ENCODE results near the gene ELMOD1. TPM values are rescaled to one million over a fixed set of nuclear protein-coding genes. Genes with fewer than 3 reads are reported as not detected.

ELMOD1 gene
- total RNA-seq, 4 donors from 2014 or later = 8.9 TPM; not detected in 3

GRCh38 chr11:107593951-107594350, 3.0 kb downstream of the ELMOD1 start:
- Histone ChIP-seq H3K9me3 (no peaks in the 10 kb centered on the region), H3K27me3 (no peaks in the 10 kb centered on the region), H3K4me3 (no peak overlapping the region), H3K4me1 (peaks cover 0 to 3% of the 10 kb centered on the region in 2 donors), H3K36me3 (no peaks in the 10 kb centered on the region), H3K27ac (no peak overlapping the region)
- intact Hi-C loops (cut with DNase I; ENCODE audit: low total_unique reads) = no loop called here
- TF ChIP-seq, protein P1, sequence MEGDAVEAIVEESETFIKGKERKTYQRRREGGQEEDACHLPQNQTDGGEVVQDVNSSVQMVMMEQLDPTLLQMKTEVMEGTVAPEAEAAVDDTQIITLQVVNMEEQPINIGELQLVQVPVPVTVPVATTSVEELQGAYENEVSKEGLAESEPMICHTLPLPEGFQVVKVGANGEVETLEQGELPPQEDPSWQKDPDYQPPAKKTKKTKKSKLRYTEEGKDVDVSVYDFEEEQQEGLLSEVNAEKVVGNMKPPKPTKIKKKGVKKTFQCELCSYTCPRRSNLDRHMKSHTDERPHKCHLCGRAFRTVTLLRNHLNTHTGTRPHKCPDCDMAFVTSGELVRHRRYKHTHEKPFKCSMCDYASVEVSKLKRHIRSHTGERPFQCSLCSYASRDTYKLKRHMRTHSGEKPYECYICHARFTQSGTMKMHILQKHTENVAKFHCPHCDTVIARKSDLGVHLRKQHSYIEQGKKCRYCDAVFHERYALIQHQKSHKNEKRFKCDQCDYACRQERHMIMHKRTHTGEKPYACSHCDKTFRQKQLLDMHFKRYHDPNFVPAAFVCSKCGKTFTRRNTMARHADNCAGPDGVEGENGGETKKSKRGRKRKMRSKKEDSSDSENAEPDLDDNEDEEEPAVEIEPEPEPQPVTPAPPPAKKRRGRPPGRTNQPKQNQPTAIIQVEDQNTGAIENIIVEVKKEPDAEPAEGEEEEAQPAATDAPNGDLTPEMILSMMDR (IDR thresholded peaks at IDR 0.05) = no peak
- TF ChIP-seq POLR2A (IDR thresholded peaks at IDR 0.05) = no peak
- no peak for DNase-seq

GRCh38 chr11:107594736-107595135, 3.8 kb downstream of the ELMOD1 start:
- Histone ChIP-seq H3K27me3 (no peaks in the 10 kb centered on the region), H3K9me3 (no peaks in the 10 kb centered on the region), H3K4me1 (peaks cover 0 to 3% of the 10 kb centered on the region in 2 donors), H3K36me3 (no peaks in the 10 kb centered on the region), H3K4me3 (no peak overlapping the region), H3K27ac (no peak overlapping the region)
- TF ChIP-seq POLR2A (IDR thresholded peaks at IDR 0.05) = no peak
- TF ChIP-seq, protein P1 (IDR thresholded peaks at IDR 0.05) = no peak
- no peak for DNase-seq
- intact Hi-C loops (cut with DNase I; ENCODE audit: low total_unique reads) = no loop called here

DNA sequence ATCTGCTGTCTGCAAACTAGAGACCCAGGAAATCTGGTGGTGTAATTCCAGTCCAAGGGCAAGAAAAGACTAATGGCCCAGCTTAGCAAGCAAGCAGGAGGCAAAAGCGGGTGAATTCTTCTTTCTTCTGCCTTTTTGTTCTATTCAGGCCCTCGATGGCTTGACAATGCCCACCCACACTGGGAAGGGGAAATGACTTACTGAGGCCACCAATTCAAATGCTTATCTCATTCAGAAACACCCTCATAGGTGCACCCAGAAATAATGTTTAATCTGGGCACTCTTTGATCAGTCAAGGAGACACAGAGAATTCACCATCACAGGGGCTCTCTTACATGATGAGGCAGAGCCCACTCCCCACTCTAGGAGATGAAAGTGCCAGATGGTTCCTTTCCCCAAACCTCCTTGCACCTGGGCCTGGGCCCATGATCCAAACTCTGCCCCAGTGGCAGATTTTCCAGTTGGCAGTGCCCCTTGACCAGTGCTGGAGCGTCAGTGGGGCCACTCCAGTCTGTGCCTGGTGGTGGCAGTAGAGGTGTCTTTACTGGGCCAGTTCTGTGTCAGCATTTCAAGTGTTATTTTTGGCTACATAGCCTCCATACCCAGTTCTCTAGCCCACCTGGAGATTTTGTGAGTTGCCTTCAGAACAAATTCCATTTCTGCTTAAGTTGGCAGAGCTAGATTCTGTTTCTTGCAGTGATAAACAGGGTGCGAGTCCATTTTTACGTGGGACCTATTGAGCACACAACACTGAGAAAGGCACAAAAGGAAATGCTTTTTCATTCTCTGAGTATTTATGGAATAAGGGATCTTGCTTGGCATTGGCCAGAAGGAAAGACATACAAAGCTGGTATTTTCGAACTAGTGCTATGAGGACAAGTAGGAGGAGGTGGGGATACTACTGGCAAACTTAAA, 7.5 kb downstream of the ELMOD1 start:
- DNase-seq = no peak
- no peak overlapping the region for H3K27ac ChIP-seq
- H3K4me3 ChIP-seq = no peak overlapping the region
- no peaks in the 10 kb centered on the region for H3K9me3 ChIP-seq
- no peaks in the 10 kb centered on the region for H3K36me3 ChIP-seq
- no peak for TF ChIP-seq POLR2A (IDR thresholded peaks at IDR 0.05)
- TF ChIP-seq, protein P1 (IDR thresholded peaks at IDR 0.05) = no peak
- intact Hi-C loops (cut with DNase I; ENCODE audit: low total_unique reads) = no loop called here
- H3K27me3 ChIP-seq = no peaks in the 10 kb centered on the region
- no peaks in the 10 kb centered on the region for H3K4me1 ChIP-seq

GRCh38 chr11:107605061-107606006, 14.4 kb downstream of the ELMOD1 start:
- no peak for DNase-seq
- Histone ChIP-seq H3K27ac (no peak overlapping the region), H3K9me3 (no peaks in the 10 kb centered on the region), H3K36me3 (no peaks in the 10 kb centered on the region), H3K27me3 (no peaks in the 10 kb centered on the region), H3K4me1 (no peaks in the 10 kb centered on the region), H3K4me3 (no peak overlapping the region)
- intact Hi-C loops (cut with DNase I; ENCODE audit: low total_unique reads) = no loop called here
- TF ChIP-seq, protein P1 (IDR thresholded peaks at IDR 0.05) = no peak
- no peak for TF ChIP-seq POLR2A (IDR thresholded peaks at IDR 0.05)
